Activated CD8-positive, alpha-beta memory T cell treated with anti-CD3 and anti-CD28 coated beads for 24 hours (primary cell): ENCODE data around the gene STPG2.
"Not testable (repeated sequence)": the region's sequence is repeated elsewhere in the genome, so short reads cannot be mapped to it uniquely, and the experiment has no call there.

ENCODE experiments used
- DNase-seq: peaks from one replicate; pipeline ENCODE4 v3.0.0-alpha.2; 2020

STPG2 gene

GRCh38 chr4:97627750-97628149 is 515.5 kb downstream of the STPG2 start:
- DNase-seq, result no peak

GRCh38 chr4:97624204-97624603 is 519.1 kb downstream of the STPG2 start:
- DNase-seq, result no peak

- DNase-seq, result no peak
These were observed 537.3 kb downstream of the STPG2 start for GRCh38 chr4:97605932-97606331.

- no peak for DNase-seq
These were observed 550.0 kb downstream of the STPG2 start for GRCh38 chr4:97593248-97593647.

GRCh38 chr4:97590266-97590665 is 553.0 kb downstream of the STPG2 start:
- DNase-seq, result no peak

GRCh38 chr4:97589481-97590196 is 553.6 kb downstream of the STPG2 start:
- no peak for DNase-seq

GRCh38 chr4:97587912-97588311 is 555.4 kb downstream of the STPG2 start:
- no peak for DNase-seq

GRCh38 chr4:97585274-97585673 is 558.0 kb downstream of the STPG2 start:
- no peak for DNase-seq

GRCh38 chr4:97582890-97583289 is 560.4 kb downstream of the STPG2 start:
- no peak for DNase-seq

- no peak for DNase-seq
These were observed 566.3 kb downstream of the STPG2 start for GRCh38 chr4:97577004-97577403.

- DNase-seq, result no peak
These were observed 583.3 kb downstream of the STPG2 start for GRCh38 chr4:97560009-97560408.

GRCh38 chr4:97558204-97558778 is 585.0 kb downstream of the STPG2 start:
- no peak for DNase-seq

- DNase-seq, result not testable (repeated sequence)
These were observed 592.6 kb downstream of the STPG2 start for GRCh38 chr4:97550637-97551036.

GRCh38 chr4:97548943-97549583 is 594.2 kb downstream of the STPG2 start:
- DNase-seq, result no peak

- no peak for DNase-seq
These were observed 595.1 kb downstream of the STPG2 start for GRCh38 chr4:97548186-97548585.

- no peak for DNase-seq
These were observed 611.9 kb downstream of the STPG2 start for GRCh38 chr4:97531351-97531750.

- no peak for DNase-seq
These were observed 612.6 kb downstream of the STPG2 start for GRCh38 chr4:97530676-97531075.

- no peak for DNase-seq
These were observed 618.0 kb downstream of the STPG2 start for GRCh38 chr4:97525236-97525635.

GRCh38 chr4:97517939-97518338 is 625.3 kb downstream of the STPG2 start:
- DNase-seq, result no peak

GRCh38 chr4:97513917-97514316 is 629.4 kb downstream of the STPG2 start:
- DNase-seq, result no peak
